Tibial artery (tissue), 4 donors: ENCODE results near the gene BMPER.

Experiments
- DNase-seq, 2 donors: peaks; one replicate each; pipeline ENCODE4 v3.0.0-alpha.2; 2019
- H3K27ac ChIP-seq, 2 donors: fragments of 200-600 bp; sonication (generic) in 1 of 2; 1 replicate in 1 of 2; 2 replicates in 1 of 2; pipeline ENCODE4 v1.5.1; 2018 to 2019; ENCODE audit warnings: mild to moderate bottlenecking in 1 of 2
- H3K27me3 ChIP-seq, 2 donors: fragments of 200-600 bp; sonication (generic) in 1 of 2; one replicate each; pipeline versions ENCODE4 v1.5.1 to v1.6.0; 2016 to 2019
- H3K36me3 ChIP-seq, 3 donors: fragments of 200-600 bp; sonication (generic) in 2 of 3; one replicate each; pipeline ENCODE4 v1.5.1; 2016 to 2019; ENCODE audit warnings: mild to moderate bottlenecking in 2 of 3
- H3K4me1 ChIP-seq, 4 donors: fragments of 200-600 bp; sonication (generic) in 2 of 4; 1 replicate in 3 of 4; 2 replicates in 1 of 4; pipeline ENCODE4 v1.5.1; 2016 to 2019
- H3K4me3 ChIP-seq, 2 donors: fragments of 200-600 bp; sonication (generic) in 1 of 2; 1 replicate in 1 of 2; 2 replicates in 1 of 2; pipeline ENCODE4 v1.5.1; 2018 to 2019; ENCODE audit warnings: mild to moderate bottlenecking in 2 of 2
- H3K9me3 ChIP-seq, 3 donors: fragments of 200-600 bp; sonication (generic) in 1 of 3; one replicate each; pipeline ENCODE4 v1.5.1; 2016 to 2019
- CTCF ChIP-seq, 2 experiments: fragments of 200-600 bp in 1 of 2; fragments of 450-650 bp in 1 of 2; IDR thresholded peaks; one replicate each; pipeline ENCODE4 v1.5.1; 2017 to 2019; ENCODE audit warnings: antibody characterized with exemption in 2 of 2, mild to moderate bottlenecking in 1 of 2, moderate library complexity in 1 of 2
- intact Hi-C: fragments of 100-400 bp; cut with DNase I; formaldehyde crosslinking; loops from one replicate; pipeline ENCODE4 v1.15.0; 2023; ENCODE audit warnings: low total_unique reads

Gene BMPER

DNA sequence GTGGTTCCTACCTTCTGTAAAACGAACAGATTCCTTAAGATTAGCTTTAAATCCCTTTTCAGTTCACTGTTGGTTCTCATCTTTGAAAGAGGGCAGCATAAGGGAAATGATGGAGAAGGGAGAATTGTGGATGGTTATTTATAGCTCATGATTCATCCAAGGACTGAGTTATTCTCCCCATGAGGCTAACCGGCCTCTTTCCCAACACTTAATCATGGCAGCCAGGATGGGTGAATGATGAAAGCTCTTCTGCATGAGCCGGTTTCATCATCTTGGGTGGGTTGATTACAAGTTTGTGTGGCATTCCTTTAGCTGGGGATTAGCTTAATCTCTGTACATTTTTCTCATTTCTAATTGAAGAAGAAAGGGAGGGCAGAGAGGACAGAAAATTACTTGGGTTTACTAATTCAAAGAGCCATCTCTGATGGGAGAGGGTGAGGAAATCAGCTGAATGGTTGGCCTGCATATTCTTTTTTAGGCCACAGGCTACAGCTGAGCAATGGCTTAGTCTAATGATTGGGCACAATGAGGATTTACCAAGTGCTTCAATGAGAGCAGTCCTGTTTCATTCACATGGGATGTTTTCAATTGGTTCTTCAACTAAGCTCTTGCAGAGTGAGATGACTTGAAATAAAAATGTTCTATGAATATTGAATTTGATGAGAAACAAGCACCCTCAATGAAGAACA is 250.0 kb downstream of the BMPER start:
- Histone ChIP-seq H3K27me3 (no peaks in the 10 kb centered on the region), H3K9me3 (no peaks in the 10 kb centered on the region), H3K4me1 (peaks cover 0 to 26% (median 7%) of the 10 kb centered on the region in 4 donors), H3K27ac (no peak overlapping the region), H3K36me3 (no peaks in the 10 kb centered on the region), H3K4me3 (no peak overlapping the region)
- peak; percentile 76 to 78 for DNase-seq
- intact Hi-C loops = no loop called here
- no peak for TF ChIP-seq CTCF (IDR thresholded peaks at IDR 0.05)

DNA sequence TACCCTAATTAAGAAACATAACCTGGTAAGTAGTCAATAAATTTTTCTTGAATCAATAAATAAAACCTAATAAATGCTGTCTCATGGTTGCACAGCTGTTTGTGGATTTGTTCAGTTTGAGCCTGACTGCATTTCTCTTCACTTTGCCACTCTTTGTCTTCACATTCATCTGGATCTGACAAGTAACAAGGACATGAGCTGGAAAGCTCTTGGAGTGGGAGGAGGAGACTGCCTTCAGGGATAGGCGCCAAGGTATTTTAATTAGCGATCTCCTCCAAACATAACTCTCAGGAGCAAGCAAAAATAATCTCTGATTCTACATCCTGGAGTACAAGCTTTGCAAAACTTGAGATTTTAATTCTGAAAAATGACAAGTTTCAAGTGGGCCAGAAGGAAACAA is 251.0 kb downstream of the BMPER start:
- no peak for TF ChIP-seq CTCF (IDR thresholded peaks at IDR 0.05)
- Histone ChIP-seq H3K9me3 (no peaks in the 10 kb centered on the region), H3K27ac (no peak overlapping the region), H3K27me3 (no peaks in the 10 kb centered on the region), H3K4me1 (peaks cover 0 to 26% (median 7%) of the 10 kb centered on the region in 4 donors), H3K4me3 (no peak overlapping the region), H3K36me3 (no peaks in the 10 kb centered on the region)
- intact Hi-C loops = no loop called here
- DNase-seq = no peak

DNA sequence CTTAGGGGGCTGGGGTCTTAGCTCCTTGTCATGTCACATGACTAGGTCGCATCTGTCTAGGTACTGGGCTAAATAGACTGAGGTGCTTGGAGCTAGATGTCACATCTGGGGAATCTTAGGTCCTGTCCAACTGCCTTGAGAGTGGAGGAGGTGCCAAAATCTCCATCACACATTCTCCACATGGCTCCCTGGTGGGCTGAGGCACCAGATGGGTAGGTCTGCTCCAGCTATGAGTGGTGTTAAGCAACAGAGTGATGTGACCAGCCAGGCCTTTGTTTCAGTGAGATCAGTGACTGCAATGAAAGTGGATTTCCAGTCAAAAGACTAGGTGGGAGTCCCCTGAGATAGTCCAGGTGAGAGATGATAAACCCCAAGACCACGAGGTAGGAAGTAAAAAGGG is 251.8 kb downstream of the BMPER start:
- peaks cover 0 to 26% (median 7%) of the 10 kb centered on the region in 4 donors for H3K4me1 ChIP-seq
- no peak overlapping the region for H3K27ac ChIP-seq
- DNase-seq = no peak
- no peaks in the 10 kb centered on the region for H3K9me3 ChIP-seq
- intact Hi-C loops = no loop called here
- H3K27me3 ChIP-seq = no peaks in the 10 kb centered on the region
- TF ChIP-seq CTCF (IDR thresholded peaks at IDR 0.05) = no peak
- no peaks in the 10 kb centered on the region for H3K36me3 ChIP-seq
- H3K4me3 ChIP-seq = no peak overlapping the region

- Histone ChIP-seq H3K4me3 (no peak overlapping the region), H3K36me3 (no peaks in the 10 kb centered on the region), H3K27me3 (no peaks in the 10 kb centered on the region), H3K9me3 (no peaks in the 10 kb centered on the region), H3K4me1 (peaks cover 0 to 26% (median 7%) of the 10 kb centered on the region in 4 donors), H3K27ac (peak overlapping the region; percentile 37 to 59)
- TF ChIP-seq CTCF (IDR thresholded peaks at IDR 0.05) = no peak
- intact Hi-C loops = no loop called here
- DNase-seq = peak; percentile 64 to 81
These were observed 253.2 kb downstream of the BMPER start for GRCh38 chr7:34158368-34159153.

GRCh38 chr7:34160261-34160752 is 255.0 kb downstream of the BMPER start:
- H3K9me3 ChIP-seq = no peaks in the 10 kb centered on the region
- no peak for TF ChIP-seq CTCF (IDR thresholded peaks at IDR 0.05)
- H3K4me1 ChIP-seq = peaks cover 0 to 19% (median 7%) of the 10 kb centered on the region in 4 donors
- H3K27ac ChIP-seq = no peak overlapping the region
- no peaks in the 10 kb centered on the region for H3K36me3 ChIP-seq
- no peak overlapping the region for H3K4me3 ChIP-seq
- intact Hi-C loops = no loop called here
- H3K27me3 ChIP-seq = no peaks in the 10 kb centered on the region
- DNase-seq = no peak
